Pancreas (tissue), 10 donors: ENCODE data around the gene BAIAP3. TPM values are rescaled to one million over a fixed set of nuclear protein-coding genes. Genes with fewer than 3 reads are reported as not detected.

Source experiments
- ATAC-seq, 4 donors: fragments of 200-7000 bp; cut with Tn5 transposase; one replicate each; pipeline versions ENCODE4 v1.8.0 to v1.9.1; 2020; ENCODE audit warnings: mild to moderate bottlenecking in 4 of 4, moderate library complexity in 4 of 4
- DNase-seq, 6 donors: peaks; one replicate each; pipeline ENCODE4 v3.0.0-alpha.2; 2020
- FAIRE-seq: peaks from 2 replicates; lab custom pipeline; 2012; peaks lifted over from hg19 to GRCh38; lab: Jason Lieb, UNC
- H3K27ac ChIP-seq, 4 donors: fragments of 200-600 bp; sonication (generic); 1 replicate in 3 of 4; 2 replicates in 1 of 4; pipeline versions ENCODE4 v1.5.0 to v1.8.0; 2020
- H3K27me3 ChIP-seq, 4 donors: fragments of 200-600 bp; one replicate each; pipeline ENCODE4 v1.8.0; 2021
- H3K36me3 ChIP-seq, 3 donors: fragments of 200-600 bp; sonication (generic) in 1 of 3; one replicate each; pipeline versions ENCODE4 v1.5.0 to v1.8.0; 2020 to 2021
- H3K4me1 ChIP-seq, 3 donors: fragments of 200-600 bp; one replicate each; pipeline ENCODE4 v1.8.0; 2021
- H3K4me3 ChIP-seq, 4 donors: fragments of 200-600 bp; sonication (generic) in 2 of 4; one replicate each; pipeline versions ENCODE4 v1.5.0 to v1.8.0; 2020 to 2021
- H3K9me3 ChIP-seq, 4 donors: fragments of 200-600 bp; one replicate each; pipeline ENCODE4 v1.8.0; 2021
- WGBS, 2 donors: extraction: QIAGEN DNeasy Blood & Tissue Kit; methylation state at CpG; one replicate each; pipeline ENCODE4 v1.1.7; 2013; 5-methylcytosine and 5-hydroxymethylcytosine counted together
- intact Hi-C, 3 donors: fragments of 100-400 bp; cut with DNase I; formaldehyde crosslinking; loops; one replicate each; pipeline versions ENCODE4 v1.11.1 to v1.14.2; 2022
- polyA plus RNA-seq, 2 donors: library from polyadenylated mRNA; stranded (reverse); fragments of 200-250 nt; gene quantifications; one replicate each; pipeline ENCODE4 v1.2.3, GENCODE V29; 2013
- total RNA-seq, 6 donors: library from RNA; stranded (reverse); fragmentation: NEBNext Ultra II Directional in 4 of 6; extraction: Animal tissue kit (Norgen Biotek cat#: 25700) in 4 of 6; gene quantifications; one replicate each; pipeline versions ENCODE4 v1.2.1 to v1.2.4, GENCODE V29; 2021 to 2023
- TF ChIP-seq, protein P1 (sequence below), 4 donors: fragments of 200-600 bp; sonication (generic) in 3 of 4; IDR thresholded peaks; one replicate each; pipeline versions ENCODE4 v1.5.0 to v1.8.0; 2021; ENCODE audit warnings: antibody characterized with exemption in 4 of 4
- donor health status: healthy with polysubstance abuse.
- donor health status: DM: no; HTN: no; CAD: no; lungs with moderate emphysema.
- donor health status: DM: no; HTN: no; CAD: no.
- donor health status: control.
- donor health status: control.
- donor health status: Bipolar disorder and iron deficiency.
- donor health status: DM: yes; HTN: yes; CAD: no.
- donor health status: DM: no; HTN: no; CAD: no.
- donor health status: DM: no; HTN: no; CAD: no.
- donor health status: DM: yes; HTN: yes; CAD: no.

The BAIAP3 gene
- total and polyA plus RNA-seq, 8 donors = 2.1 to 110 (median 12.6) TPM

- no peak for FAIRE-seq
- DNase-seq = no peak
- no peak overlapping the region for H3K4me3 ChIP-seq
- no peaks in the 10 kb centered on the region for H3K4me1 ChIP-seq
- WGBS, 2 donors = 87 to 94% methylated on average over 17 to 18 of the region's 21 CpGs
- TF ChIP-seq, protein P1, sequence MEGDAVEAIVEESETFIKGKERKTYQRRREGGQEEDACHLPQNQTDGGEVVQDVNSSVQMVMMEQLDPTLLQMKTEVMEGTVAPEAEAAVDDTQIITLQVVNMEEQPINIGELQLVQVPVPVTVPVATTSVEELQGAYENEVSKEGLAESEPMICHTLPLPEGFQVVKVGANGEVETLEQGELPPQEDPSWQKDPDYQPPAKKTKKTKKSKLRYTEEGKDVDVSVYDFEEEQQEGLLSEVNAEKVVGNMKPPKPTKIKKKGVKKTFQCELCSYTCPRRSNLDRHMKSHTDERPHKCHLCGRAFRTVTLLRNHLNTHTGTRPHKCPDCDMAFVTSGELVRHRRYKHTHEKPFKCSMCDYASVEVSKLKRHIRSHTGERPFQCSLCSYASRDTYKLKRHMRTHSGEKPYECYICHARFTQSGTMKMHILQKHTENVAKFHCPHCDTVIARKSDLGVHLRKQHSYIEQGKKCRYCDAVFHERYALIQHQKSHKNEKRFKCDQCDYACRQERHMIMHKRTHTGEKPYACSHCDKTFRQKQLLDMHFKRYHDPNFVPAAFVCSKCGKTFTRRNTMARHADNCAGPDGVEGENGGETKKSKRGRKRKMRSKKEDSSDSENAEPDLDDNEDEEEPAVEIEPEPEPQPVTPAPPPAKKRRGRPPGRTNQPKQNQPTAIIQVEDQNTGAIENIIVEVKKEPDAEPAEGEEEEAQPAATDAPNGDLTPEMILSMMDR (IDR thresholded peaks at IDR 0.05) = no peak
- intact Hi-C loops = no loop called here
- no peaks in the 10 kb centered on the region for H3K9me3 ChIP-seq
- ATAC-seq = no peak
- peaks cover 0 to 9% (median 0%) of the 10 kb centered on the region in 3 donors for H3K36me3 ChIP-seq
- H3K27me3 ChIP-seq = no peaks in the 10 kb centered on the region
- H3K27ac ChIP-seq = no peak overlapping the region
Observed at GRCh38 chr16:1372292-1372950, 39.0 kb downstream of the BAIAP3 start.

- no peak for DNase-seq
- no peak for ATAC-seq
- WGBS, 2 donors = 93 to 95% methylated on average over 45 to 46 of the region's 46 CpGs
- peaks cover 0 to 9% (median 0%) of the 10 kb centered on the region in 3 donors for H3K36me3 ChIP-seq
- H3K27me3 ChIP-seq = no peaks in the 10 kb centered on the region
- H3K9me3 ChIP-seq = no peaks in the 10 kb centered on the region
- intact Hi-C loops = no loop called here
- H3K4me1 ChIP-seq = peaks cover 0 to 7% (median 0%) of the 10 kb centered on the region in 3 donors
- no peak for FAIRE-seq
- no peak overlapping the region for H3K4me3 ChIP-seq
- H3K27ac ChIP-seq = no peak overlapping the region
- TF ChIP-seq, protein P1 (IDR thresholded peaks at IDR 0.05) = no peak
Observed at GRCh38 chr16:1374418-1375297, 41.2 kb downstream of the BAIAP3 start.

- peaks cover 0 to 4% (median 0%) of the 10 kb centered on the region in 3 donors for H3K36me3 ChIP-seq
- H3K9me3 ChIP-seq = no peaks in the 10 kb centered on the region
- H3K27me3 ChIP-seq = no peaks in the 10 kb centered on the region
- TF ChIP-seq, protein P1 (IDR thresholded peaks at IDR 0.05) = no peak
- H3K4me3 ChIP-seq = no peak overlapping the region
- H3K4me1 ChIP-seq = peaks cover 0 to 7% (median 0%) of the 10 kb centered on the region in 3 donors
- ATAC-seq (no peak), FAIRE-seq (no peak), DNase-seq (no peak)
- no peak overlapping the region for H3K27ac ChIP-seq
- WGBS, 2 donors = 92 to 93% methylated on average over 24 of the region's 24 CpGs
- intact Hi-C loops = no loop called here
Observed at GRCh38 chr16:1375298-1375640, 41.8 kb downstream of the BAIAP3 start.

- 90% methylated on average over 18 to 19 of the region's 19 CpGs for WGBS, 2 donors
- H3K36me3 ChIP-seq = peaks cover 0 to 4% (median 0%) of the 10 kb centered on the region in 3 donors
- ATAC-seq = no peak
- intact Hi-C loops = no loop called here
- H3K27ac ChIP-seq = no peak overlapping the region
- H3K4me1 ChIP-seq = peaks cover 0 to 7% (median 0%) of the 10 kb centered on the region in 3 donors
- no peak for DNase-seq
- FAIRE-seq = no peak
- H3K9me3 ChIP-seq = no peaks in the 10 kb centered on the region
- TF ChIP-seq, protein P1 (IDR thresholded peaks at IDR 0.05) = no peak
- no peaks in the 10 kb centered on the region for H3K27me3 ChIP-seq
- H3K4me3 ChIP-seq = no peak overlapping the region
Observed at GRCh38 chr16:1375741-1376410, 42.4 kb downstream of the BAIAP3 start.
